ENCODE data around the gene KCNQ1. TPM values are rescaled to one million over a fixed set of nuclear protein-coding genes. Genes with fewer than 3 reads are reported as not detected.

Gene KCNQ1
- polyA plus RNA-seq, 1 experiment, result not detected

DNA sequence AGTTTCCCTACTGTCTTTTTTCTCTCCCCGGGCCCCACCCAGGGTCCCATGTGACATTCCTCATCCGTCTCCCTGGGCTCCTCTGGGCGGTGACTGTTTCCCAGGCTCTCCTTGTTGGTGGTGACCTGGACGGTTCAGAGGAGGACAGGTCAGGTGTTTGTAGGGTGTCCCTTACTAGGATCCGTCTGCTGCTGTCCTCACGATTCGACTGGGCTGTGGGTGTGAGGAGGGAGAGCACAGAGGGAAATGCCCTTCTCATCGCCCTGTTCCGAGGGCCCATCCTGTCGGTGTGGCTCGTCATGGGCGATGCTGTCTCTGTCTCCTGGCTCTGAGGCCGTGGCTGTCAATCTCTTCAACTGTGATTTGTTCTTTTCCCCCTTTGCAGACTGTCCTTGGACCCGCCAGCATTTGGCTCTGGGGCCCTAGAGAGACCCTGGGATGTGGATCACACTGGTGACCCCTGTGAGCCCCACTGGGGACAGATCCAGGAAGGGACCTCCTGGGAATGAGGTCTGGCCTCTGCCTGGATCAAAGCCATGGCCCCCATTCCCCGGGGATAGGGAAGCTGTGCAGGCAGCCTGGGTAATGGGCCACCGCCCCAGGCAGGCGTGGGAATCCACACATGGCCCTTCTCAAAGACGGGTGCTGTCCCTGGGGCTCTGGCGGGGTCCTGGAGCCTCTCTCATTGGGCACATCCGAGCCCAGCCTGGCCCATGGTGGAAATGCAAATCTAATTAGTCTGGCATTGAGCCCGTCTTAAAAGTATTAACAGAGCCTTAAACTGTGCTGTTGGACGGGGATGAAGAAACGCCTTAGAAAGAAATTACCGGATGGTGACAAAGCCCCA is 301.8 kb downstream of the KCNQ1 start:
- ChIA-PET CTCF (no interaction called here), POLR2A (no interaction called here)
- TF ChIP-seq, protein P1, sequence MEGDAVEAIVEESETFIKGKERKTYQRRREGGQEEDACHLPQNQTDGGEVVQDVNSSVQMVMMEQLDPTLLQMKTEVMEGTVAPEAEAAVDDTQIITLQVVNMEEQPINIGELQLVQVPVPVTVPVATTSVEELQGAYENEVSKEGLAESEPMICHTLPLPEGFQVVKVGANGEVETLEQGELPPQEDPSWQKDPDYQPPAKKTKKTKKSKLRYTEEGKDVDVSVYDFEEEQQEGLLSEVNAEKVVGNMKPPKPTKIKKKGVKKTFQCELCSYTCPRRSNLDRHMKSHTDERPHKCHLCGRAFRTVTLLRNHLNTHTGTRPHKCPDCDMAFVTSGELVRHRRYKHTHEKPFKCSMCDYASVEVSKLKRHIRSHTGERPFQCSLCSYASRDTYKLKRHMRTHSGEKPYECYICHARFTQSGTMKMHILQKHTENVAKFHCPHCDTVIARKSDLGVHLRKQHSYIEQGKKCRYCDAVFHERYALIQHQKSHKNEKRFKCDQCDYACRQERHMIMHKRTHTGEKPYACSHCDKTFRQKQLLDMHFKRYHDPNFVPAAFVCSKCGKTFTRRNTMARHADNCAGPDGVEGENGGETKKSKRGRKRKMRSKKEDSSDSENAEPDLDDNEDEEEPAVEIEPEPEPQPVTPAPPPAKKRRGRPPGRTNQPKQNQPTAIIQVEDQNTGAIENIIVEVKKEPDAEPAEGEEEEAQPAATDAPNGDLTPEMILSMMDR (IDR thresholded peaks at IDR 0.05; ENCODE audit: low read depth, low read length), result no peak
- H3K27me3 ChIP-seq (ENCODE audit: control insufficient read depth, insufficient read depth, low read length), result peaks cover 13% of the 10 kb centered on the region
- H3K4me3 ChIP-seq (ENCODE audit: low read depth, low read length), result no peak overlapping the region
- no peak overlapping the region for H3K27ac ChIP-seq (ENCODE audit: low read depth, low read length)
- DNase-seq (ENCODE audit: low read depth, low spot score), result no peak
- H3K9me3 ChIP-seq (ENCODE audit: control insufficient read depth, insufficient read depth, low read length), result peaks cover under 1% of the 10 kb centered on the region; the same call in 1 of the 2 replicates

DNA sequence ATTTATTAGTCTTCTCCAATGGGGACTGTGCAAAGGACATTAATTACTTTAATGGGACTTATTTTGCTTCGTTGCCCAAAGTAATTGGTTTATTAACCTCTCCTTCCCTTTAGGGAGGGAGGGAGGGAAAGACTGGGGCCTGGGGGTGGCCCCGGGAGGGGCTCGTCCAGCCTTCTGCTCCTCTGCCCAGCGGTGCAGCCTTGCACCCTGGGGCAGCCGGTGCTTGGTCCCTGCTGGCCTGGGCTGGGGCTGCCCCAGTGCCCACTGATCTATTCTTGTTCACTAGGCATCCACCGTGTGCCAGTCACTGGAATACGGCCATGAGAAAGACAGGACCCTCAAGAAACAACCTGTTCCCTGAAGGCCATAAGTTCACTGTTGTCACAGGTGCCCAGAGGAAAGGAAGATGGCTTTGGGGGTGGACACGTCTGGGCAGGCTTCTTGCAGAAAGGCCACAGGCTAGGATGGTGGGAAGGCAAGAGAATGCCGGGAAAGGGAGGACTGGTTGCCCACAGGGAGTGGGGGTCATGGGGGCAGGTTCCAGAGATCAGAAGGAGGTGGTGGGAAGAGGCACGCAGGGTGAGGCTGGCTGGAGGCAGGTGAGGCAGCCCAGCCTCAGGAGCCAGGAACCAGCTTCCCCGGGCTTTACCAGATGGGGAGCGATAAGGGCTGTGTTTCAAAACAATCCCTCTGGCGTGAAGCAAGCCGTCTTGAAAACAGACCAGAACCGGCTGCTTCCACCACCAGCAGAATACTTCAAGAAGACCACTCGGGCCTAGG is 302.6 kb downstream of the KCNQ1 start:
- TF ChIP-seq, protein P1 (IDR thresholded peaks at IDR 0.05; ENCODE audit: low read depth, low read length), result no peak
- POLR2A ChIA-PET, result no interaction called here
- Histone ChIP-seq H3K4me3 (ENCODE audit: low read depth, low read length) (no peak overlapping the region), H3K9me3 (ENCODE audit: control insufficient read depth, insufficient read depth, low read length) (peaks cover 3% of the 10 kb centered on the region; the same call in 1 of the 2 replicates), H3K27ac (ENCODE audit: low read depth, low read length) (no peak overlapping the region), H3K27me3 (ENCODE audit: control insufficient read depth, insufficient read depth, low read length) (peaks cover 20% of the 10 kb centered on the region)
- CTCF ChIA-PET, result no interaction called here
- no peak for DNase-seq (ENCODE audit: low read depth, low spot score)

DNA sequence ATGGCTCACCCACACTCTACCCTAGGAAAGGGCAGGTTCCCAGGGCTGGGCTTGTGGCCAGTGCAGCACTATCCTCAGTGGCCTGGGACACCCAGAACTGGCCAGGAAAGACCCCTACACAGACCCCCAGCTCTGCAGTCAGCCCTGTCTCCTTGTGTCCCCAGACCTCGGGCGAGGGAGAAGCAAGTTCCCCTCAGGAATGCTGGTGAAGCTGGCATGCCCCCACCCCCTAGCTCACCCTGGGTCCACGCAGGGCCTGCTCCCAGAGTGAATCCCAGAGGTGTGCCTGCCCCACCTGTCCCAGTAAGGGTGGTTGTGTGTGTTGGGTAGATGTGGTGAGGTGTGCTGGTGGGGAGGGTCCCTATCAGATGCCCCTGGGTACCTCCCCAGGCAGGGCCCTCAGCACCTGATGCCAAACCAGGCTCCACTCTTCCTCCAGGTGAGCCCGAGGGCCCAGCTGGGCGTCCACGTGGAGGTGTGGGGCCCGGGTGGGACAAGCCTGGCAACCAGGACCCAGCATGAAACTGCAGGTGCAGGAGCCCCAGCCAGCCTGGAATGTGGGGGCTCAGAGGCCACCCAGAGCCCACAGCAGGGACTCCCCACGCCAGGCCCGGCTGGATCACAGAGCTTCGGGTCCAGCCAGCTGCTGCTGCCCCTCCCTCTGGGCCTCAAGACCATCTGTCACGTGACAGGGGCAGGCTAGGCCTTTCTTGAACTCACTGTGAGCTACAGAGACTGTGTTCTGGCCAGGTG is 303.4 kb downstream of the KCNQ1 start:
- H3K27ac ChIP-seq (ENCODE audit: low read depth, low read length), result no peak overlapping the region
- DNase-seq (ENCODE audit: low read depth, low spot score), result no peak
- TF ChIP-seq, protein P1 (IDR thresholded peaks at IDR 0.05; ENCODE audit: low read depth, low read length), result no peak
- H3K4me3 ChIP-seq (ENCODE audit: low read depth, low read length), result no peak overlapping the region
- H3K9me3 ChIP-seq (ENCODE audit: control insufficient read depth, insufficient read depth, low read length), result peaks cover 3% of the 10 kb centered on the region; the same call in 1 of the 2 replicates
- H3K27me3 ChIP-seq (ENCODE audit: control insufficient read depth, insufficient read depth, low read length), result peaks cover 22% of the 10 kb centered on the region
- ChIA-PET CTCF (no interaction called here), POLR2A (interaction anchor here (1.0 kb wide), 1 partner anchor 30 kb away, joined by 3 read pairs; no protein-coding TSS in a partner anchor)

DNA sequence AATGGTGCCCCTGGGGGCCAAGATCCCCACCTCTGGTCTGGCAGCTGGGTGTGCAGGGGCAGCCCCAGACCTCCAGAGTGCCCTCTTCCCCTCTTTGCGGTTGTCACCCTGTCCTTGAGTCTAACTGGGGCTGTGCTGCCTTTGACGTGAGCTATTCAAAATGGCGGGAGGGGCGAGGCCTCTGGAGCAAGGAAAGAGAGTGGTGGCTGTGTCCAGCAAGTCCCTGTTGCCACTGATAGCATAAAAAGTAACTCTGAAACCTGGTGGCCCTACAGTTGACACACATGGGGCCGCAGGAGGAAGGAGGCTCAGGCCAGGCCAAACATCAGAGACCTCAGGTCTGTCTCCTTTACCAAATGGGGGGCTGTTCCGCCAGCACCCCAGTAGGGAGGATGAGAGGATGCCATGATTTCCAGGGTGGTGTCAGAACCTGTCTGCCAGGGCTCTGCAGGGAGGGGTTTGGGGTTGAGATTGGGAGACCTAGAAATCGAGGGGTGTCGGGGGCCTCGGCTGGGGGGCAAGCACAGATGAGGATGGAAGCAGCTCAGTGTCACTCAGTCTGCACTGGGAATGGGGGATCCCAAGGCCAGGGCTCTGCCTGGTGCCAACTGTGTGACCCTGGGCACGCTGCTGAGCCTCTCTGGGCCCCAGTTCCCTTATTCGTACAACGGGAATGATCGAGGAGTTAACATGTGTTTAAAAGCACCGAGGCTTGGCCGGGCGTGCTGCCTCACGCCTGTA is 304.2 kb downstream of the KCNQ1 start:
- TF ChIP-seq, protein P1 (IDR thresholded peaks at IDR 0.05; ENCODE audit: low read depth, low read length), result no peak

More for the DNA sequence above, 304.2 kb downstream of the KCNQ1 start:
- ChIA-PET CTCF (no interaction called here), POLR2A (interaction anchor here (0.8 to 1.0 kb wide), 2 partner anchors 30 to 68 kb away, joined by 3 read pairs; no protein-coding TSS in a partner anchor)
- peaks cover 25% of the 10 kb centered on the region for H3K27me3 ChIP-seq (ENCODE audit: control insufficient read depth, insufficient read depth, low read length)
- H3K27ac ChIP-seq (ENCODE audit: low read depth, low read length), result no peak overlapping the region
- H3K9me3 ChIP-seq (ENCODE audit: control insufficient read depth, insufficient read depth, low read length), result peaks cover 4% of the 10 kb centered on the region; the same call in 1 of the 2 replicates
- no peak for DNase-seq (ENCODE audit: low read depth, low spot score)
- no peak overlapping the region for H3K4me3 ChIP-seq (ENCODE audit: low read depth, low read length)

Measured in AG04450 (cell line).